Measurements from ENCODE around the gene ITIH3. TPM values are rescaled to one million over a fixed set of nuclear protein-coding genes. Genes with fewer than 3 reads are reported as not detected.
A peak's percentile ranks its signal among the peaks of the same experiment; 100 is the strongest.

Gene ITIH3
- total RNA-seq, 4 donors from 2014 or later: 0.89 to 12.8 (median 1.4) TPM

GRCh38 chr3:52831500-52832301, 37.1 kb downstream of the ITIH3 start:
- DNase-seq: peak; percentile 20 to 29
- TF ChIP-seq, protein P1, sequence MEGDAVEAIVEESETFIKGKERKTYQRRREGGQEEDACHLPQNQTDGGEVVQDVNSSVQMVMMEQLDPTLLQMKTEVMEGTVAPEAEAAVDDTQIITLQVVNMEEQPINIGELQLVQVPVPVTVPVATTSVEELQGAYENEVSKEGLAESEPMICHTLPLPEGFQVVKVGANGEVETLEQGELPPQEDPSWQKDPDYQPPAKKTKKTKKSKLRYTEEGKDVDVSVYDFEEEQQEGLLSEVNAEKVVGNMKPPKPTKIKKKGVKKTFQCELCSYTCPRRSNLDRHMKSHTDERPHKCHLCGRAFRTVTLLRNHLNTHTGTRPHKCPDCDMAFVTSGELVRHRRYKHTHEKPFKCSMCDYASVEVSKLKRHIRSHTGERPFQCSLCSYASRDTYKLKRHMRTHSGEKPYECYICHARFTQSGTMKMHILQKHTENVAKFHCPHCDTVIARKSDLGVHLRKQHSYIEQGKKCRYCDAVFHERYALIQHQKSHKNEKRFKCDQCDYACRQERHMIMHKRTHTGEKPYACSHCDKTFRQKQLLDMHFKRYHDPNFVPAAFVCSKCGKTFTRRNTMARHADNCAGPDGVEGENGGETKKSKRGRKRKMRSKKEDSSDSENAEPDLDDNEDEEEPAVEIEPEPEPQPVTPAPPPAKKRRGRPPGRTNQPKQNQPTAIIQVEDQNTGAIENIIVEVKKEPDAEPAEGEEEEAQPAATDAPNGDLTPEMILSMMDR (IDR thresholded peaks at IDR 0.05): no peak
- no peak for TF ChIP-seq POLR2A (IDR thresholded peaks at IDR 0.05)
- Histone ChIP-seq H3K4me3 (replicated peaks in 1 of 3) (no peak overlapping the region), H3K27ac (no peak overlapping the region), H3K36me3 (peaks cover 0 to 6% of the 10 kb centered on the region in 2 donors), H3K9me3 (no peaks in the 10 kb centered on the region), H3K27me3 (no peaks in the 10 kb centered on the region), H3K4me1 (peaks cover 0 to 4% of the 10 kb centered on the region in 2 donors)
- intact Hi-C loops (cut with DNase I): no loop called here
- WGBS, 2 donors: 63 to 71% methylated on average over 14 to 19 of the region's 21 CpGs

DNA sequence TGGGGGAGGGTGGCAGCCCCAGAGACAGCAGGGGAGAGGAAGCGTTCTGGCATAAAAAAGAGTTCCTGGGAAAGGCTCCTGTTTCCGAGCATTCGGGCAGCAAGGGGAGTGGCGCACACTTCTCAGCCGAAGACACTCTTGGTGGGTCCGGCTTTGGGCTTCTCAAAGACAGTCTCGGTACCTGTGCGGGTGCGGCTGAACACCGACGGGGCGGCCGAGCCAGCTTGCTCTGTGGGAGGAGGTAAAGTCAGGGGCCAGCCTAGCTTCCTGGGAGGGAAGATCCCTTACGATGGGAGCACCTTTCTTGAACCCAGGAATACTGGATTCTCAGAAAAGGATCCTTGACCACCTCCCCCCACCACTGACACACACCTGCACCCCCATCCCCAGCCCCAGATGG, 38.6 kb downstream of the ITIH3 start:
- H3K4me1 ChIP-seq: peaks cover 0 to 4% of the 10 kb centered on the region in 2 donors
- no peaks in the 10 kb centered on the region for H3K27me3 ChIP-seq
- TF ChIP-seq POLR2A (IDR thresholded peaks at IDR 0.05): no peak
- TF ChIP-seq, protein P1 (IDR thresholded peaks at IDR 0.05): no peak
- peaks cover 0 to 6% of the 10 kb centered on the region in 2 donors for H3K36me3 ChIP-seq
- intact Hi-C loops (cut with DNase I): no loop called here
- WGBS, 2 donors: 96 to 99% methylated on average over 9 to 14 of the region's 14 CpGs
- H3K27ac ChIP-seq: no peak overlapping the region
- no peak for DNase-seq
- no peaks in the 10 kb centered on the region for H3K9me3 ChIP-seq
- no peak overlapping the region for H3K4me3 ChIP-seq (replicated peaks in 1 of 3)

GRCh38 chr3:52834871-52835501, 40.4 kb downstream of the ITIH3 start, which contains the start of gene MUSTN1:
TSS of gene MUSTN1 (minus strand) at chr3:52835019. CDS start at chr3:52834948, 71 bp downstream.
- WGBS, 2 donors: 64 to 71% methylated on average over 3 to 8 of the region's 11 CpGs
- Histone ChIP-seq H3K4me1 (peaks cover 0 to 4% of the 10 kb centered on the region in 2 donors), H3K27me3 (no peaks in the 10 kb centered on the region), H3K9me3 (no peaks in the 10 kb centered on the region), H3K36me3 (peaks cover 0 to 7% of the 10 kb centered on the region in 2 donors), H3K27ac (no peak within 1 kb of the TSS), H3K4me3 (replicated peaks in 1 of 3) (no peak within 1 kb of the TSS)
- no peak for TF ChIP-seq POLR2A (IDR thresholded peaks at IDR 0.05)
- TF ChIP-seq, protein P1 (IDR thresholded peaks at IDR 0.05): no peak
- intact Hi-C loops (cut with DNase I): no loop called here
- no peak for DNase-seq

GRCh38 chr3:52835766-52836470, 41.3 kb downstream of the ITIH3 start:
- 80 to 95% methylated on average over 8 of the region's 8 CpGs for WGBS, 2 donors
- Histone ChIP-seq H3K4me1 (peaks cover 0 to 4% of the 10 kb centered on the region in 2 donors), H3K4me3 (replicated peaks in 1 of 3) (no peak overlapping the region), H3K36me3 (peaks cover under 1 to 12% of the 10 kb centered on the region in 2 donors), H3K27ac (no peak overlapping the region), H3K27me3 (no peaks in the 10 kb centered on the region), H3K9me3 (no peaks in the 10 kb centered on the region)
- TF ChIP-seq, protein P1 (IDR thresholded peaks at IDR 0.05): no peak
- TF ChIP-seq POLR2A (IDR thresholded peaks at IDR 0.05): no peak
- no peak for DNase-seq
- intact Hi-C loops (cut with DNase I): no loop called here
